Spleen (tissue), 11 donors: ENCODE results near the gene SEC24D. TPM values are rescaled to one million over a fixed set of nuclear protein-coding genes. Genes with fewer than 3 reads are reported as not detected.

ENCODE experiments used
- DNase-seq: peaks from one replicate; pipeline ENCODE4 v3.0.0-alpha.2; 2020
- H3K27ac ChIP-seq, 8 donors: fragments of 200-600 bp; sonication (generic) in 7 of 8; 1 replicate in 4 of 8; 2 replicates in 4 of 8; pipeline versions ENCODE4 v1.5.0 to v1.8.0; 2016 to 2021; ENCODE audit warnings: inconsistent platforms in 4 of 8, mild to moderate bottlenecking in 4 of 8, moderate library complexity in 1 of 8
- H3K27me3 ChIP-seq, 7 donors: fragments of 200-600 bp; sonication (generic) in 6 of 7; replicated peaks in 1 of 7; 1 replicate in 4 of 7; 2 replicates in 3 of 7; pipeline versions ENCODE4 v1.5.0 to v1.8.0; 2016 to 2021; ENCODE audit warnings: inconsistent platforms in 3 of 7, mild to moderate bottlenecking in 1 of 7
- H3K36me3 ChIP-seq, 6 donors: fragments of 200-600 bp; sonication (generic) in 5 of 6; 1 replicate in 4 of 6; 2 replicates in 2 of 6; pipeline versions ENCODE4 v1.5.0 to v1.8.0; 2016 to 2021; ENCODE audit warnings: inconsistent platforms in 2 of 6
- H3K4me1 ChIP-seq, 6 donors: fragments of 200-600 bp; sonication (generic) in 5 of 6; 1 replicate in 3 of 6; 2 replicates in 3 of 6; pipeline versions ENCODE4 v1.5.0 to v1.8.0; 2016 to 2021; ENCODE audit warnings: inconsistent platforms in 3 of 6
- H3K4me3 ChIP-seq, 8 donors: fragments of 200-600 bp; sonication (generic) in 7 of 8; 1 replicate in 4 of 8; 2 replicates in 4 of 8; pipeline versions ENCODE4 v1.5.0 to v1.8.0; 2016 to 2021; ENCODE audit warnings: inconsistent platforms in 4 of 8, mild to moderate bottlenecking in 4 of 8, moderate library complexity in 2 of 8
- H3K9me3 ChIP-seq, 8 donors: fragments of 200-600 bp; sonication (generic) in 7 of 8; 1 replicate in 4 of 8; 2 replicates in 4 of 8; pipeline versions ENCODE4 v1.5.0 to v1.8.0; 2016 to 2021; ENCODE audit warnings: inconsistent platforms in 4 of 8
- POLR2A ChIP-seq, 3 donors: fragments of 450-650 bp; IDR thresholded peaks; one replicate each; pipeline ENCODE4 v1.5.1; 2017; ENCODE audit warnings: antibody characterized with exemption in 3 of 3, mild to moderate bottlenecking in 1 of 3
- POLR2AphosphoS5 ChIP-seq, 3 donors: sonication (generic); formaldehyde crosslinking; IDR thresholded peaks; one replicate each; pipeline ENCODE4 v1.5.1; 2017; ENCODE audit warnings: antibody characterized with exemption in 3 of 3
- WGBS, 5 donors: extraction: QIAGEN DNeasy Blood & Tissue Kit in 3 of 5; methylation state at CpG; one replicate each; pipeline versions ENCODE4 v1.1.5 to v1.1.7; 2013 to 2018; 5-methylcytosine and 5-hydroxymethylcytosine counted together
- intact Hi-C: fragments of 100-400 bp; cut with DNase I; formaldehyde crosslinking; loops from one replicate; pipeline ENCODE4 v1.15.0; 2023; ENCODE audit warnings: low total_unique reads
- polyA plus RNA-seq, 3 donors: library from polyadenylated mRNA; stranded (reverse); fragments of 200-250 nt; gene quantifications; one replicate each; pipeline ENCODE4 v1.2.1, GENCODE V29; 2013
- total RNA-seq, 7 donors: library from RNA; depleted of rRNA in 3 of 7; stranded (reverse); fragments of >200 nt in 3 of 7; fragmentation: NEBNext Ultra II Directional in 4 of 7; extraction: Animal tissue kit (Norgen Biotek cat#: 25700) in 4 of 7; gene quantifications; one replicate each; pipeline versions ENCODE4 v1.1.0 to v1.2.1, GENCODE V29; 2016 to 2021
- TF ChIP-seq, protein P1 (sequence below), 11 experiments: fragments of 200-600 bp in 7 of 11; fragments of 450-650 bp in 4 of 11; sonication (generic) in 4 of 11; IDR thresholded peaks in 8 of 11; conservative IDR thresholded peaks in 3 of 11; 1 replicate in 7 of 11; 2 replicates in 4 of 11; pipeline versions ENCODE4 v1.4.0 to v1.8.0; 2016 to 2021; ENCODE audit warnings: antibody characterized with exemption in 11 of 11, inconsistent platforms in 4 of 11, mild to moderate bottlenecking in 1 of 11
- donor health status: healthy with polysubstance abuse.
- donor health status: DM: no; HTN: no; CAD: no; lungs with moderate emphysema.
- donor health status: DM: no; HTN: no; CAD: no.
- donor health status: Bipolar disorder and iron deficiency.
- donor health status: healthy.
- donor health status: DM: no; HTN: no; CAD: no.
- donor health status: DM: yes; HTN: yes; CAD: no.

The SEC24D gene
- total and polyA plus RNA-seq, 10 donors = 5.2 to 75.8 (median 55.2) TPM

DNA sequence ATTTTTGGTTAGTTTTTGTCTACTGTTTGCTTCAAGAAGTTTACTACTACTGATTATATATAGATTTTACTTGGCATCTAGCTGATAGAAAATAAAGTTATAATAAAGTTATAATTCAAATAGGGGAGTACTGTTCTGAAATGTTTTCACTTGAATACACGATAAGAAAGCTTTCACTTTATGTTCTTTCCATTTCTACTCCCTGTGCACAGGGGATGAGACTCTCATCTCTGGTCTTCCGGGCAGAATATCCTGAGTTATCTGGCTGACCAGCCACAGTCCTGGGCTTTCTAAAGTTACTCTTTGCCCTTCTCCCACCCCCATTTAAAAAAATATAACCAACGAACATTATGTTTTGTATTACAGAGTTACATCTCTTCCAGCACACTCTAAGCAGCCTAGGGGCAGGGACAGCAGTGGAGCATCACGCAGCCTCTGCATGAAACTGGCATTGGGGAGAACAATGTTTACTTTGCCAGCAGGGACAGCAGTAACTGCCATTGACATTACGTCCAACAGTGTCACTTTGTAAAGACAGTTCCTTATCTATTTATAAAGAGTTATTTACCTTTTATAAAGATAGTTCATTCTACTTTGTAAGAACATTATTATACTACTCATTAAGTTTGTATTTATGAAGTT lies 86.5 kb downstream of the SEC24D start:
- WGBS, 5 donors = 78 to 94% (median 89%) methylated on average over 5 of the region's 5 CpGs
- H3K27ac ChIP-seq = peak overlapping the region in 5 of 8 donors; percentile 1 to 49 (median 28)
- intact Hi-C loops = no loop called here
- no peaks in the 10 kb centered on the region for H3K9me3 ChIP-seq
- TF ChIP-seq, protein P1, sequence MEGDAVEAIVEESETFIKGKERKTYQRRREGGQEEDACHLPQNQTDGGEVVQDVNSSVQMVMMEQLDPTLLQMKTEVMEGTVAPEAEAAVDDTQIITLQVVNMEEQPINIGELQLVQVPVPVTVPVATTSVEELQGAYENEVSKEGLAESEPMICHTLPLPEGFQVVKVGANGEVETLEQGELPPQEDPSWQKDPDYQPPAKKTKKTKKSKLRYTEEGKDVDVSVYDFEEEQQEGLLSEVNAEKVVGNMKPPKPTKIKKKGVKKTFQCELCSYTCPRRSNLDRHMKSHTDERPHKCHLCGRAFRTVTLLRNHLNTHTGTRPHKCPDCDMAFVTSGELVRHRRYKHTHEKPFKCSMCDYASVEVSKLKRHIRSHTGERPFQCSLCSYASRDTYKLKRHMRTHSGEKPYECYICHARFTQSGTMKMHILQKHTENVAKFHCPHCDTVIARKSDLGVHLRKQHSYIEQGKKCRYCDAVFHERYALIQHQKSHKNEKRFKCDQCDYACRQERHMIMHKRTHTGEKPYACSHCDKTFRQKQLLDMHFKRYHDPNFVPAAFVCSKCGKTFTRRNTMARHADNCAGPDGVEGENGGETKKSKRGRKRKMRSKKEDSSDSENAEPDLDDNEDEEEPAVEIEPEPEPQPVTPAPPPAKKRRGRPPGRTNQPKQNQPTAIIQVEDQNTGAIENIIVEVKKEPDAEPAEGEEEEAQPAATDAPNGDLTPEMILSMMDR (IDR thresholded peaks at IDR 0.05 in 8 of 11, conservative IDR thresholded peaks at IDR 0.05 in 3 of 11) = no peak
- TF ChIP-seq POLR2A (IDR thresholded peaks at IDR 0.05) (no peak), POLR2AphosphoS5 (IDR thresholded peaks at IDR 0.05) (no peak)
- H3K4me3 ChIP-seq = no peak overlapping the region
- H3K27me3 ChIP-seq = no peaks in the 10 kb centered on the region
- H3K4me1 ChIP-seq = peaks cover 0 to 19% (median 2%) of the 10 kb centered on the region in 6 donors
- no peak for DNase-seq
- H3K36me3 ChIP-seq = peaks cover 0 to 88% (median 20%) of the 10 kb centered on the region in 6 donors

DNA sequence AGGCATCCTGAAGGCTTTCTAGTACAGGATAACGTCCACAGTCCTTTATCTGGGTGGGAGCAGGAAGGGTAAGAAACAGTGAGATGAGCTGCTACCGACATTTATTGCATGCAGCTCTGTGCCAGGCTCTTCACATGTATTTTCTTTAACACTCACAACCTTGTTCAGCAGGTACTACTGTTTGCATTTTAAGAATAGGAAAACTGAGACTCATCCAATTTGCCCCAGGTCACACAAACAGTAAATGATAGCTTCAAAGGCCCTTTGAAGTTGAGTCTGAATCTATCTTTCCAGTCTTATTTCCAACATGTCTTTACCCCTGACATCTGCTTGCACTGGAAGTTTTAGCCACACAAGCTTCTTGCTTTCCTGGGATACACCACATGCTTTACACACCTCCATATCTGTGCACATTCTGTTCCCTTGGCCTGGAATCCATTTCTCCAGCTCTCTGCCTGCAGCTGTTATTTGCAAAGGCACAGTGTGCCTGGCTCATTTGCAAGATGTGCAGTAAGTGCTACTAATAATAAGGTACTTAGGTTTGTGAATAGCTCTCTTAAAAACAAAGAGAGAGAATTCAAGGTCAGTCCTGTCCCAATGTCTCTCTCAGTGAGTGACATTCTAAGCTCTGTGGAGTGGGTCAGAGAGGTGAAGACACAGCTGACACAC lies 89.5 kb downstream of the SEC24D start:
- no peak overlapping the region for H3K4me3 ChIP-seq
- TF ChIP-seq, protein P1 (IDR thresholded peaks at IDR 0.05 in 8 of 11, conservative IDR thresholded peaks at IDR 0.05 in 3 of 11) = no peak
- TF ChIP-seq POLR2AphosphoS5 (IDR thresholded peaks at IDR 0.05) = no peak
- TF ChIP-seq POLR2A (IDR thresholded peaks at IDR 0.05) = no peak
- 51 to 68% (median 62%) methylated on average over 2 of the region's 2 CpGs for WGBS, 5 donors
- peaks cover 0 to 86% (median 25%) of the 10 kb centered on the region in 6 donors for H3K36me3 ChIP-seq
- peak overlapping the region in 1 of 8 donors; percentile 16 for H3K27ac ChIP-seq
- H3K9me3 ChIP-seq = no peaks in the 10 kb centered on the region
- intact Hi-C loops = no loop called here
- no peak for DNase-seq
- H3K4me1 ChIP-seq = peaks cover 0 to 16% (median 2%) of the 10 kb centered on the region in 6 donors
- H3K27me3 ChIP-seq = no peaks in the 10 kb centered on the region

DNA sequence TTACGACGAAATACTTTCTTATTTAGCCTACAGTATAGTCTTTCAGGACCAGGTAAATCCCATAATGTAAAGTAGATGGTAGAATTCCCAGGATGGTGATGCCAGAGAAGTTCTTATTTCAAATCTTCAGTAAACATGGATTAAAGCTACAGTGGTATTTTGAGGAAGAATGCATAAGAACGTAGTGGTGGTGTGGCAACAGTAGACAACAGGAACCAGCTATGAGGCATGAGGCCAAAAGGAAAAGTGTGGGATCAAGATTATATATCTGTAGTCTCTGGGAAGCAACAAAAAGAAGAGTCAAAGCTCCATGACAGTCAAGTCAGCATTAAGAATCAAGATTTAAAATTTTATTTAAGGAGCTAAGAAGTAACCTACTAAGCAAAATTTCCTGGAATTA lies 90.6 kb downstream of the SEC24D start:
- no peak for TF ChIP-seq POLR2A (IDR thresholded peaks at IDR 0.05)
- TF ChIP-seq, protein P1 (IDR thresholded peaks at IDR 0.05 in 8 of 11, conservative IDR thresholded peaks at IDR 0.05 in 3 of 11) = no peak
- TF ChIP-seq POLR2AphosphoS5 (IDR thresholded peaks at IDR 0.05) = no peak
- DNase-seq = no peak
- 70 to 81% (median 73%) methylated on average over 3 of the region's 3 CpGs for WGBS, 5 donors
- no peaks in the 10 kb centered on the region for H3K27me3 ChIP-seq
- H3K4me1 ChIP-seq = peaks cover 0 to 16% (median 4%) of the 10 kb centered on the region in 6 donors
- peaks cover 0 to 79% (median 21%) of the 10 kb centered on the region in 6 donors for H3K36me3 ChIP-seq
- H3K27ac ChIP-seq = peak overlapping the region in 1 of 8 donors; percentile 22
- H3K4me3 ChIP-seq = no peak overlapping the region
- intact Hi-C loops = no loop called here
- H3K9me3 ChIP-seq = no peaks in the 10 kb centered on the region

DNA sequence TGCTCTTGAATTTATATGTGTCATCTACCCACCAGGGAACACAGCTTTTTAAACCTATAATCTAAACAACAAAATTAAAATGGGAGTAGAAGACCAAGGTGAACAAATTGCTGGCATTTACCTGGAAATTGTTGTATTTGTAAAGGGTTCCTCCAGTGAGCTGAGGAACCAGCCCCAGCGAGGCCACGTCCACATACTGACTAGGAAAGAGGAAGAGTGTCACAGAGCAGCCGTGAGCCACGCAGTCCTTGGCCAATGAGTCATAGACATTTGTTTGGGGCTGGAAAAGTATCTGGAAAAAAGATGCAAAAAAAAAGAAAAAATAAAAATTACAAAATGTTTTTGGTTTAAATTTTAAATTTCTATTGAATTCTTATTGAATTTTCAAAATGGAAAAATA lies 92.1 kb downstream of the SEC24D start:
- Histone ChIP-seq H3K4me1 (peaks cover 0 to 16% (median 4%) of the 10 kb centered on the region in 6 donors), H3K27ac (no peak overlapping the region), H3K9me3 (no peaks in the 10 kb centered on the region), H3K36me3 (peaks cover 0 to 85% (median 30%) of the 10 kb centered on the region in 6 donors), H3K27me3 (no peaks in the 10 kb centered on the region), H3K4me3 (no peak overlapping the region)
- 77 to 94% (median 79%) methylated on average over 4 of the region's 4 CpGs for WGBS, 5 donors
- TF ChIP-seq POLR2A (IDR thresholded peaks at IDR 0.05) (no peak), POLR2AphosphoS5 (IDR thresholded peaks at IDR 0.05) (no peak)
- TF ChIP-seq, protein P1 (IDR thresholded peaks at IDR 0.05 in 8 of 11, conservative IDR thresholded peaks at IDR 0.05 in 3 of 11) = no peak
- no peak for DNase-seq
- intact Hi-C loops = no loop called here
